Activated gamma-delta T cell treated with anti-CD3 and anti-CD28 coated beads, Interleukin-2, amount 50 U/mL, for 16 hours (primary cell): Measurements from ENCODE around the gene MYBPHL.

Experiments used
- DNase-seq: peaks from one replicate; pipeline ENCODE4 v3.0.0-alpha.2; 2020; ENCODE audit warnings: low read depth

The MYBPHL gene

DNA sequence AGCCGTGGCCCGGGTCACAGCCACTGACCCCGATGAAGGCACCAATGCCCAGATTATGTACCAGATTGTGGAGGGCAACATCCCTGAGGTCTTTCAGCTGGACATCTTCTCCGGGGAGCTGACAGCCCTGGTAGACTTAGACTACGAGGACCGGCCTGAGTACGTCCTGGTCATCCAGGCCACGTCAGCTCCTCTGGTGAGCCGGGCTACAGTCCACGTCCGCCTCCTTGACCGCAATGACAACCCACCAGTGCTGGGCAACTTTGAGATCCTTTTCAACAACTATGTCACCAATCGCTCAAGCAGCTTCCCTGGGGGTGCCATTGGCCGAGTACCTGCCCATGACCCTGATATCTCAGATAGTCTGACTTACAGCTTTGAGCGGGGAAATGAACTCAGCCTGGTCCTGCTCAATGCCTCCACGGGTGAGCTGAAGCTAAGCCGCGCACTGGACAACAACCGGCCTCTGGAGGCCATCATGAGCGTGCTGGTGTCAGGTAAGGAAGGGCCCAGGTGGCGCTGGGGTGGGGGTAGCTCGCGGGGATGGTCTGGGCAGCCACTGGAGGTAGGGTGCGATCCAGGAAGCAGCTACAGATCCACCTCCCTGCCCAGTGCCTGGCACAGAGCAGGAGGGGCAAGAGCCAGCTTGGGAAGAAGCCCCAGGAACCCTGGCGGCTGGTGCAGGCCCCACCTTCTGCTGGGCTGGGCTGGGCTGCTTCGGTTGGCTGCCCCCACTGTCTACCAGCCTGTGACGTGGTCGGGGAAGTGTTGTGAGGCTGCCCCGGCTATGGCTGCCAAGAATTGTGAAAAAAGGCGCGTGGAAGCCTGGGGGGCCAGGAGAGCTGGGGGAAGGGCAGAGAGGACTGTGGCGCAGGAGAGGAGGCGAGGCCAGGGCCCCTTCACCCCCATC is 53.7 kb downstream of the MYBPHL start:
- no peak for DNase-seq

DNA sequence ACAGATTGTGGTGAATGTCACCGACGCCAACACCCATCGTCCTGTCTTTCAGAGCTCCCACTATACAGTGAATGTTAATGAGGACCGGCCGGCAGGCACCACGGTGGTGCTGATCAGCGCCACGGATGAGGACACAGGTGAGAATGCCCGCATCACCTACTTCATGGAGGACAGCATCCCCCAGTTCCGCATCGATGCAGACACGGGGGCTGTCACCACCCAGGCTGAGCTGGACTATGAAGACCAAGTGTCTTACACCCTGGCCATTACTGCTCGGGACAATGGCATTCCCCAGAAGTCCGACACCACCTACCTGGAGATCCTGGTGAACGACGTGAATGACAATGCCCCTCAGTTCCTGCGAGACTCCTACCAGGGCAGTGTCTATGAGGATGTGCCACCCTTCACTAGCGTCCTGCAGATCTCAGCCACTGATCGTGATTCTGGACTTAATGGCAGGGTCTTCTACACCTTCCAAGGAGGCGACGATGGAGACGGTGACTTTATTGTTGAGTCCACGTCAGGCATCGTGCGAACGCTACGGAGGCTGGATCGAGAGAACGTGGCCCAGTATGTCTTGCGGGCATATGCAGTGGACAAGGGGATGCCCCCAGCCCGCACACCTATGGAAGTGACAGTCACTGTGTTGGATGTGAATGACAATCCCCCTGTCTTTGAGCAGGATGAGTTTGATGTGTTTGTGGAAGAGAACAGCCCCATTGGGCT is 54.5 kb downstream of the MYBPHL start:
- DNase-seq, result no peak

DNA sequence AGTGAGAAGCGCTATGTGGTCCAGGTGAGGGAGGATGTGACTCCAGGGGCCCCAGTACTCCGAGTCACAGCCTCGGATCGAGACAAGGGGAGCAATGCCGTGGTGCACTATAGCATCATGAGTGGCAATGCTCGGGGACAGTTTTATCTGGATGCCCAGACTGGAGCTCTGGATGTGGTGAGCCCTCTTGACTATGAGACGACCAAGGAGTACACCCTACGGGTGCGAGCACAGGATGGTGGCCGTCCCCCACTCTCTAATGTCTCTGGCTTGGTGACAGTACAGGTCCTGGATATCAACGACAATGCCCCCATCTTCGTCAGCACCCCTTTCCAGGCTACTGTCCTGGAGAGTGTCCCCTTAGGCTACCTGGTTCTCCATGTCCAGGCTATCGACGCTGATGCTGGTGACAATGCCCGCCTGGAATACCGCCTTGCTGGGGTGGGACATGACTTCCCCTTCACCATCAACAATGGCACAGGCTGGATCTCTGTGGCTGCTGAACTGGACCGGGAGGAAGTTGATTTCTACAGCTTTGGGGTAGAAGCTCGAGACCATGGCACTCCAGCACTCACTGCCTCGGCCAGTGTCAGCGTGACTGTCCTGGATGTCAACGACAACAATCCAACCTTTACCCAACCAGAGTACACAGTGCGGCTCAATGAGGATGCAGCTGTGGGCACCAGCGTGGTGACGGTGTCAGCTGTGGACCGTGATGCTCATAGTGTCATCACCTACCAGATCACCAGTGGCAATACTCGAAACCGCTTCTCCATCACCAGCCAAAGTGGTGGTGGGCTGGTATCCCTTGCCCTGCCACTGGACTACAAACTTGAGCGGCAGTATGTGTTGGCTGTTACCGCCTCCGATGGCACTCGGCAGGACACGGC is 55.3 kb downstream of the MYBPHL start:
- no peak for DNase-seq

DNA sequence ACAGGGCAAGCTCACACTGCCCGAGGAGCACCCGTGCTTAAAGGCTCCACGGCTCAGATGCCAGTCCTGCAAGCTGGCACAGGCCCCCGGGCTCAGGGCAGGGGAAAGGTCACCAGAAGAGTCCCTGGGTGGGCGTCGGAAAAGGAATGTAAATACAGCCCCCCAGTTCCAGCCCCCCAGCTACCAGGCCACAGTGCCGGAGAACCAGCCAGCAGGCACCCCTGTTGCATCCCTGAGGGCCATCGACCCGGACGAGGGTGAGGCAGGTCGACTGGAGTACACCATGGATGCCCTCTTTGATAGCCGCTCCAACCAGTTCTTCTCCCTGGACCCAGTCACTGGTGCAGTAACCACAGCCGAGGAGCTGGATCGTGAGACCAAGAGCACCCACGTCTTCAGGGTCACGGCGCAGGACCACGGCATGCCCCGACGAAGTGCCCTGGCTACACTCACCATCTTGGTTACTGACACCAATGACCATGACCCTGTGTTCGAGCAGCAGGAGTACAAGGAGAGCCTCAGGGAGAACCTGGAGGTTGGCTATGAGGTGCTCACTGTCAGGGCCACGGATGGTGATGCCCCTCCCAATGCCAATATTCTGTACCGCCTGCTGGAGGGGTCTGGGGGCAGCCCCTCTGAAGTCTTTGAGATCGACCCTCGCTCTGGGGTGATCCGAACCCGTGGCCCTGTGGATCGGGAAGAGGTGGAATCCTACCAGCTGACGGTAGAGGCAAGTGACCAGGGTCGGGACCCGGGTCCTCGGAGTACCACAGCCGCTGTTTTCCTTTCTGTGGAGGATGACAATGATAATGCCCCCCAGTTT is 56.1 kb downstream of the MYBPHL start:
- DNase-seq, result no peak

DNA sequence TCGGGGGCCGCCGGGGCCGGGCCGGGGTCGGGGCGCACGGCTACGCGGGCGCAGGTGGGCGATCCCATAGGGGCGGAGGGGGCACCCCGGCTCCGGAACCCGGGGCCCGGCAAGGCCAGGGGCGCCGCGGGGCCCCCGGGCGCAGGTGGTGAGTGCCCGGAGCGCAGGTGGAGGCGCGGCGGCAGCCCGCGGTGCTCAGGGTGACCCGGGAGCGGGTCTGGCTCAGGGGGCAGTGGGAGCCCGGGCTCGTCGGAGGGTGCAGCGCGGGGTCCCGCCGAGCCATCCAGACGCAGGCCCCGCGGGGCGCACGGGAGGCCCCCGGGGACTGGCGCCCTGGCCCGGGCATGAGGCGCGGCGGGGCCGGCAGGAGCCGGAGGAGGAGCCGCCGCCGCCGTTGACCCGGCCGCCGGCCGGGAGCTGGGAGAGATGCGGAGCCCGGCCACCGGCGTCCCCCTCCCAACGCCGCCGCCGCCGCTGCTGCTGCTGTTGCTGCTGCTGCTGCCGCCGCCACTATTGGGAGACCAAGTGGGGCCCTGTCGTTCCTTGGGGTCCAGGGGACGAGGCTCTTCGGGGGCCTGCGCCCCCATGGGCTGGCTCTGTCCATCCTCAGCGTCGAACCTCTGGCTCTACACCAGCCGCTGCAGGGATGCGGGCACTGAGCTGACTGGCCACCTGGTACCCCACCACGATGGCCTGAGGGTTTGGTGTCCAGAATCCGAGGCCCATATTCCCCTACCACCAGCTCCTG is 57.0 kb downstream of the MYBPHL start:
- no peak for DNase-seq

DNA sequence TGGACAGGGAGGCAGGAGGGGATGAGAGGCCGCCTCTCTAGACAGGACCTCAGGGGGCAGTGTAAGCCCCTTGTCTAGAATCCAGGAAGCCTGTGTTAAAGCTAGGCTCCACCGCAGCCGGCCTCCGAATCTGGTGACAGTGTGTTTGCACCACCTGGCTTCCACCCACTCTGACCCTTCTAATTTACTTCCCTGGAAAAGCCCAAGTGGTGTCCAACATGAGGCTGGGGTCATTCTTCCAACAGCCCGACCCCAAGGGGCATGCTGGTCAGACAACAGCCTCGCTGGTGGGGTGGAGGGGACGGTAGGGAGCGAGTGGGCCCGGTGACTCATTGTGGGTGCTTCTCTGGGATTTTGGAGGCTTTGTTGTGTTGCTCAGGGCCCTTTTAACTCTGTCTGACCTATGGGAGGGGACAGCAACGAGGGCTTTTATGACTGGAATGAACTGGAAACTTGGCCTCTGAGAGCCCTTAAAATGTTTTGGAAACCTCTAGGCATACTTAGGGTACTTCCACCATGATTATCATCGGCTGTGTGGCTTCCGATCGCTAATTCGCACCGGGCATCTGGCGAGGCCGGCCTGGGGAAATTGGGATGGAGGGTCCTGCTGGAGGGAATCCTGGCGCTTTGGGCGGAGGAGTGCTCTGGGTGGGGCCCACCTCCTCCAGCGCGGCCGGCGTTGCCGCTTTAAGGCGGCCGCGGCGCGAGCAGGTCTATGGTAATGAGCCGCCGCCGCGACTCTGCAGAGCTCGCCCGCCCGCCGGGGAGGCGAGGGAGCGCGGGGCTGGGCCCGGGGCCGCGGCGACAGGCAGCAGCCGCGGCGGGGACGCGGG is 57.8 kb downstream of the MYBPHL start, which contains the start of gene CELSR2:
CELSR2 (plus strand) TSS at position 743 of the 833 bp plus-strand sequence. CDS start 541 bp downstream, outside the sequence.
- DNase-seq, result no peak

DNA sequence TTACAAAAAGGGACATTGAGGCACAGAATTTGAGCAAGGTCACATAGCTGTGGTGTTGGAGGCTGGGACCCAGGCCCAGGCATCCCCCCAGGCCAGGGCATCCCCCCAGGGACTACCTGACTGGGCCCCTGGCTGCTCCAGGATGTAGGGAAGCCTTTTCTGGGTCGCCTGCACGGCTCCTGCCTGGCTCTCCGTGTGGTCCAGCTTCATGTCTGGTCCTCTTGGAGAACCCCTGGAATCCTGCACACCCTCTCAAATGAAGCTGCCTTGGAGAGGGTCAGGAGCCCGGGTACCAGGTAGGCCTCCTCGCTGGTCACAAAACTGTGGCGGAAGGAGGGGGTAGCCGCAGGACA is 58.4 kb downstream of the MYBPHL start:
- DNase-seq, result no peak

DNA sequence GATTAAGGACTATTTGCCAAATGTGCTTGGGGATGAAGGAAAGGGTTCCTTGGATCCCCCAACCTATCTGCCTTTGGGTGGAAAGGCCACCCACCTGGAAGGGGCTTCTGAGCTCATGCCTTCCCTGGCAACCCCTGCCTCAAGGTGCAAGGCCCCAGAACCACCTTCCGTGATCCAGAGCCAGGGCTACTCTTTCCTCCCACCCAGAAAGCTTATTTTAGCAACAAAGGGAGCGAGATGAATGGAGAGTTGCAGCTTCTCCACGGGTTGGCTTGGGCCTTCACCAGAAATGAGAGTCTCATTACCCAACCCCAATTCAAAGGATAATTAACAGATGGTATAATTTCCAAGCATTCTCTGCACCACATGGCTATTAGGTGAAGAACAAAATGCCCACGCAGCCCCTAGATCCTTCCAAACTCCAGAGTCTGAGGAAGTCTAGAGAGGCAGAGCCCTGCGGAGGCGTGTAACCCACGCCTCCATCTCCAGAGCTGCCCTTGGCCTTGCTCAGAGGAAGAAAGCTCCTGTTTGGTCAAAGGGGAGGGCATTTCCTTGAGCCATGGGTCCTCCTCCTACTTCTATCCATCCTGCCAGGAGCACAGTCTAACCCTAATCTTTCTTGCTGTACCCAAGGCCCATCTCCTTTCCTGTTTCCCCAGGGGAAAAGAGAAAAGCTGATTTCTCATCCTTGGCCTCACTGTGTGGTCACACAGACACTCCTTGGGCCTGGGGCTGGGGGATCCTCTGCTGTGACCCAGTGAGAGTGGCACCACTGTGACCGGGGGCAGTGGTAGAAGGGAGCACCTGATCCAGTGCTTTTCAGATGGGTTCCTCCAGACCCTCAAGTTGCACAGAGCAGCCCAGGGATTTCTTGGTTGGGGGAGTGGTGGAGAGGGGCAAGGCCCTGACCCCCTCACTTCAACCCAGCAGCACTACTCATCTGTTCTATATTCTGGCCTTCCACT is 59.1 kb downstream of the MYBPHL start:
- no peak for DNase-seq

DNA sequence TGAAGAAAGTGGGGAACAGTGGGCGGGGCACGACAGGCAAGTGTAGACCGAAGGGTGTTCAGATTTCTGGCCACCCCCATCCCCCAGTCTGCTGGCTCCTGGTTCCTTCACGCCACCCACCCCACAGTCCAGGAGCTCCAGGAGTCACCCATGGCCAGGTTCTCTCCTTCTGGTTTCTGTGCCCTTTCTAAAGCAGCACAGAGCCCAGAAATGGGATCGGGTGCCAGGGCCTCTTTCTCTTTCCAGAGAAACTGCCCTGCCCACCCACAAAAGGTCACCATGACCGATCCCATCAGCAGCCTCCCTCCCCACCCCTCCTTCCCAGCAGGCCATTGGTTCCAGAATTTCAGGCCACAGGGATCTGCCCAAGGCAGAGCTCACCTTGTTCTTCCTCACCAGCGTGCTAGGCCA is 60.7 kb downstream of the MYBPHL start:
- no peak for DNase-seq

DNA sequence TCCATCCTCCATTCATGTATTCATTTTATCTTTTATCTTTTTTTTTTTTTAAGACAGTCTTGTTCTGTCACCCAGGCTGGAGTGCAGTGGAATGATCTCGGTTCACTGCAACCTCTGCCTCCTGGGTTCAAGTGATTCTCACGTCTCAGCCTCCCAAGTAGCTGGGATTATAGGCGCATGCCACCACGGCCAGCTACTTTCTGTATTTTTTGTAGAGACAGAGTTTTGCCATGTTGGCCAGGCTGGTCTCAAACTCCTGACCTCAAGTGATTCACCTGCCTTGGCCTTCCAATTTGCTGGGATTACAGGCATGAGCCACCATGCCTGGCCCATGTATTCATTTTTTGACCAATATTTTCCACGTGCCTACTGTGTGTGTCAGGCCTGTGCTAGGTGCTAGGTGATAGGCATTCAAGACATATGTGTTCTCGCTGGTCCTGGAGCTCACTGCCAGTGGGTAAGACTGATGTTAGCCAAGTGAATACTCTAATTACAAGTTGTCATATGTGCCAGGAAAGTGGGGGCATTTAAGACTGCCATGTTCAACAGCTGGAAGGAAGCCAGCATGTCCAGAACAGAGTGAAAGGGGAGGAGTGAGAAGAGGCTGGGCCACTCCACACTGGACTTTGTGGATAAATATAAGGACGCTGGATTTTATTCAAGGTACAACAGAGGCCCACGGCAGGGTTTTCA is 62.8 kb downstream of the MYBPHL start:
- no peak for DNase-seq

DNA sequence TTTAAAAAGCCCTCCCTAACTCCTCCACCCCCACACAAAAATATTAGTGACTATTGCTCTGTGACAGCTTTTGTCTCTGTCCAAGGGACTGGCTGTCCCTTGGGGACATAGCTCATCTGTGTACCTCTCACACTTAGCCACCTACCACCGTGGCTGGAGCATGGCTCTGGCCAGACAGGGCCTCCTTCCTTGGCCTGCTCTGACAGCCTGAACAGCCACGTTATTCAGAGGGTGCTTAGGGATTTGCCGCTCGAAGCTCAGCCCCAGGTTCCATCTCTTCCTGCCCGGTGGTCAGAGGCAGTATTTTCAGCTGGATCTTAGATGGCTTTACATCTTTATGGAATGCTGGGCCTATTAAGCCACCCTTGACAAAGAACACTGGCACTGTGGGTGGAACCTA is 63.6 kb downstream of the MYBPHL start:
- no peak for DNase-seq

DNA sequence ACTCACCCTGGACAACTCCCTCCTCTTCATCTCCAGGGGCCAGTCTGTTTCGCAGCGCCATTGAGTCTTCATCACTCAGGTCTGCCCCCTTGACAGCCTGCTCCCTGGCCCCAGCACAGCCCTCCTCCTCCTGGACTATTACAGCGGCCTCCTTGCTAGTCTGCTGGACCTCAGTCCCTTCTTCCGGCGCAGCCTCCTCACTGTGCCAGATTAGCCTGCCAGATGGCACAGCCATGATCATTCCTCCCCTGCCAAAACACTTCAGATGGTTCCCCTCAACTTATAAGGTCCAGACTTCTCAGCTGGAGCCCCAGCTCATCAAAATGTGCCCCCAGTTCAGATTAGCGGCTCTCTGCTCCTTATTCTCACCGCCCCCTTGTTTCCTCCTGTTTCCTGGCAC is 64.4 kb downstream of the MYBPHL start:
- no peak for DNase-seq
